Measurements from ENCODE around the gene TXNIP.

TXNIP gene

GRCh38 chr1:145946477-145946986 is 49.8 kb downstream of the TXNIP start:
- no peak for DNase-seq

DNA sequence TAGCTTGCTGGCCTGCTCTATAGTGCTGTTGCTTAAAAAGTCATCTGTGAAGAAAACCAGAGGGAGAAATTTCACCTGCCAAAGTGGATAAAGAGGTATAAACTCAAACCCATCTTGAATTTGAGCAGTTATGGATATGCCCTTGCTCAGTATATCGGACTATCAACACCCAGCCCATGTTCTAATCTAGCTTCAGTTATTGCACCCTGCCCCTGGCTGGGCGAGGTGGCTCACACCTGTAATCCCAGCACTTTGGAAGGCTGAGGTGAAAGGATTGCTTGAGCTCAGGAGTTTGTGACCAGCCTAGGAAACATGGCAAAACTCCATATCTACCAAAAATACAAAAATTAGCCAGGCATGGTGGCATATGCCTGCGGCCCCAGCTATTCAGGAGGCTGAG is 51.8 kb downstream of the TXNIP start:
- DNase-seq, result no peak

- no peak for DNase-seq
Measured at GRCh38 chr1:145942871-145943270, 53.5 kb downstream of the TXNIP start.

Data from amygdala (tissue), 56 donors.